ENCODE data around the gene NACA2. TPM values are rescaled to one million over a fixed set of nuclear protein-coding genes. Genes with fewer than 3 reads are reported as not detected.

The NACA2 gene
- total RNA-seq, 4 donors from 2014 or later = not detected

- no peak for TF ChIP-seq POLR2A (IDR thresholded peaks at IDR 0.05)
- TF ChIP-seq, protein P1, sequence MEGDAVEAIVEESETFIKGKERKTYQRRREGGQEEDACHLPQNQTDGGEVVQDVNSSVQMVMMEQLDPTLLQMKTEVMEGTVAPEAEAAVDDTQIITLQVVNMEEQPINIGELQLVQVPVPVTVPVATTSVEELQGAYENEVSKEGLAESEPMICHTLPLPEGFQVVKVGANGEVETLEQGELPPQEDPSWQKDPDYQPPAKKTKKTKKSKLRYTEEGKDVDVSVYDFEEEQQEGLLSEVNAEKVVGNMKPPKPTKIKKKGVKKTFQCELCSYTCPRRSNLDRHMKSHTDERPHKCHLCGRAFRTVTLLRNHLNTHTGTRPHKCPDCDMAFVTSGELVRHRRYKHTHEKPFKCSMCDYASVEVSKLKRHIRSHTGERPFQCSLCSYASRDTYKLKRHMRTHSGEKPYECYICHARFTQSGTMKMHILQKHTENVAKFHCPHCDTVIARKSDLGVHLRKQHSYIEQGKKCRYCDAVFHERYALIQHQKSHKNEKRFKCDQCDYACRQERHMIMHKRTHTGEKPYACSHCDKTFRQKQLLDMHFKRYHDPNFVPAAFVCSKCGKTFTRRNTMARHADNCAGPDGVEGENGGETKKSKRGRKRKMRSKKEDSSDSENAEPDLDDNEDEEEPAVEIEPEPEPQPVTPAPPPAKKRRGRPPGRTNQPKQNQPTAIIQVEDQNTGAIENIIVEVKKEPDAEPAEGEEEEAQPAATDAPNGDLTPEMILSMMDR (IDR thresholded peaks at IDR 0.05) = no peak
- intact Hi-C loops (cut with DNase I; ENCODE audit: low total_unique reads) = no loop called here
- no peak for DNase-seq (ENCODE audit: low spot score in 2 of 2)
- H3K4me3 ChIP-seq (ENCODE audit: low read depth, poor library complexity, severe bottlenecking) = no peak overlapping the region
- WGBS, 2 donors = 85 to 89% methylated on average over 4 of the region's 4 CpGs
These were observed 4.9 kb downstream of the NACA2 start for GRCh38 chr17:61586031-61586566.

GRCh38 chr17:61584866-61585265 lies 6.2 kb downstream of the NACA2 start:
- 76 to 83% methylated on average over 2 of the region's 2 CpGs for WGBS, 2 donors
- TF ChIP-seq POLR2A (IDR thresholded peaks at IDR 0.05) = no peak
- TF ChIP-seq, protein P1 (IDR thresholded peaks at IDR 0.05) = no peak
- intact Hi-C loops (cut with DNase I; ENCODE audit: low total_unique reads) = no loop called here
- no peak for DNase-seq (ENCODE audit: low spot score in 2 of 2)
- no peak overlapping the region for H3K4me3 ChIP-seq (ENCODE audit: low read depth, poor library complexity, severe bottlenecking)

DNA sequence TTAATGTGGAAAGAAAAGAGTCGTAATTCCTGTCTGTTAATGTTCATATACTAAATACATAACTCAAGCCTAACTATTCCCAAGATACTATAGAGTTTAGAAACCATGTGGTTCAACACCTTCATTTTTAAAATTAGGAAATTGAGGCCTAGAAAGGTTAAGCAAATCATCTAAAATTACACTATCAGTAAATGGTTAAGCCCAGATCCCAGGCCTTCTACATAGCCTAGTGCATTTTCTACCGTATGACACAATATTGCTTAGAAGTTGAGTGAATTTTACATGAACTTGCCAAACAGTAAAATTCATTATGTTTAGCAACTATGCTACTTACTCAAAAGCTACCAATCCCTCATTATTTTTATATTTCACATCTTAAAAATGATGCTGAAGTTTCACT lies 6.8 kb downstream of the NACA2 start:
- no peak overlapping the region for H3K4me3 ChIP-seq (ENCODE audit: low read depth, poor library complexity, severe bottlenecking)
- no peak for DNase-seq (ENCODE audit: low spot score in 2 of 2)
- WGBS, 2 donors = 80 to 83% methylated on average over 2 of the region's 2 CpGs
- TF ChIP-seq POLR2A (IDR thresholded peaks at IDR 0.05) = no peak
- TF ChIP-seq, protein P1 (IDR thresholded peaks at IDR 0.05) = no peak
- intact Hi-C loops (cut with DNase I; ENCODE audit: low total_unique reads) = no loop called here

DNA sequence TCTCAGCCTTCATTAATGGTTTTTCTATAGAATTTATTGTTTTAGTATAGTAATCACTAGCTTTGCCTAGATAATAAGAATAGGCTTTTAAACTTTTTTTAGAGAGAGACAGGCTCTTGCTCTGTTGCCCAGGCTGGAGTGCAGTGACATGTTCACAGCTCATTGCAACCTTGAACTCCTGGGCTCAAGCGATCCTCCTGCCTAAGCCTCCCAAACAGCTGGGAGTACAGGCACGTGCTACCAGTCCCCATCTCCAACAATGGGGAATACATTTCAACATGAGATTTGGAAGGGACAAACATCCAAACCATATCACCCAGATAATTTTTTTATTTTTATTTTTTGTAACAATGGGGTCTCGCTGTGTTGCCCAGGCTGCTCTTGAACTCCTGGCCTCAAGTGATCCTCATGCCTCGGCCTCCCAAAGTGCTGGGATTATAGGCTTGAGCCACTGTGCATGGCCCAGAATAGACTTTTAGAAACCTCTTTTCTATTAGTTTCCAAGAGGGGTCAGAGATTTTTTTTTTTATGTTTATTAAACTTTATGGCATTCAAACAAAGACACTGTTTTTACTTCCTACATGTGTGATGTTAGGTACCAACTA lies 7.3 kb downstream of the NACA2 start:
- no peak for DNase-seq (ENCODE audit: low spot score in 2 of 2)
- no peak for TF ChIP-seq POLR2A (IDR thresholded peaks at IDR 0.05)
- TF ChIP-seq, protein P1 (IDR thresholded peaks at IDR 0.05) = no peak
- H3K4me3 ChIP-seq (ENCODE audit: low read depth, poor library complexity, severe bottlenecking) = no peak overlapping the region
- whole genome bisulfite sequencing, 2 donors = 88 to 93% methylated on average over 4 of the region's 4 CpGs
- intact Hi-C loops (cut with DNase I; ENCODE audit: low total_unique reads) = no loop called here

DNA sequence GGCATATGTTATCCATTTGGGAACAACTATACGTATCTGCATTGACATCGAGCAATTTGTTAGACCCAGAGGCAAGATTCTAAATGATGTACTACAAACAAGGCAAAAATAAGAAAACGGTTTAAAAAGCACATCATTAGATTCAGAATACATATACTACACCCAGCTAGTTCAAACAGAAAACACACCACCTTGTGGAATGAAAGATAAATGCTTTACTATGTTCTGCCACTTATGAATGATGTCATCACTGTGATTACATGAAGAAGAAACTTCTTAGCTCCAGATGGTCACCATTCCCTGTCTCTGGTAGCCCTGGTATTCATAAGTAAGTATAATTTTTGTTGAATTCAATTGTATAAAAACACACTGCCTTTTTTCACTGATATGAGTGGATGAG lies 7.8 kb downstream of the NACA2 start:
- intact Hi-C loops (cut with DNase I; ENCODE audit: low total_unique reads) = no loop called here
- DNase-seq (ENCODE audit: low spot score in 2 of 2) = no peak

More for the DNA sequence above, 7.8 kb downstream of the NACA2 start:
- TF ChIP-seq, protein P1 (IDR thresholded peaks at IDR 0.05) = no peak
- no peak for TF ChIP-seq POLR2A (IDR thresholded peaks at IDR 0.05)
- WGBS, 2 donors = 54 to 62% methylated on average over 3 of the region's 3 CpGs
- H3K4me3 ChIP-seq (ENCODE audit: low read depth, poor library complexity, severe bottlenecking) = no peak overlapping the region
